ENCODE results near the gene CR1L. TPM values are rescaled to one million over a fixed set of nuclear protein-coding genes. Genes with fewer than 3 reads are reported as not detected.
"Not testable (repeated sequence)": the region's sequence is repeated elsewhere in the genome, so short reads cannot be mapped to it uniquely, and the experiment has no call there.

CR1L gene
- 3.6 TPM in 1 of 2 replicates, not detected in the other for total RNA-seq (2014; rRNA removed; shearing (Covaris generic))

DNA sequence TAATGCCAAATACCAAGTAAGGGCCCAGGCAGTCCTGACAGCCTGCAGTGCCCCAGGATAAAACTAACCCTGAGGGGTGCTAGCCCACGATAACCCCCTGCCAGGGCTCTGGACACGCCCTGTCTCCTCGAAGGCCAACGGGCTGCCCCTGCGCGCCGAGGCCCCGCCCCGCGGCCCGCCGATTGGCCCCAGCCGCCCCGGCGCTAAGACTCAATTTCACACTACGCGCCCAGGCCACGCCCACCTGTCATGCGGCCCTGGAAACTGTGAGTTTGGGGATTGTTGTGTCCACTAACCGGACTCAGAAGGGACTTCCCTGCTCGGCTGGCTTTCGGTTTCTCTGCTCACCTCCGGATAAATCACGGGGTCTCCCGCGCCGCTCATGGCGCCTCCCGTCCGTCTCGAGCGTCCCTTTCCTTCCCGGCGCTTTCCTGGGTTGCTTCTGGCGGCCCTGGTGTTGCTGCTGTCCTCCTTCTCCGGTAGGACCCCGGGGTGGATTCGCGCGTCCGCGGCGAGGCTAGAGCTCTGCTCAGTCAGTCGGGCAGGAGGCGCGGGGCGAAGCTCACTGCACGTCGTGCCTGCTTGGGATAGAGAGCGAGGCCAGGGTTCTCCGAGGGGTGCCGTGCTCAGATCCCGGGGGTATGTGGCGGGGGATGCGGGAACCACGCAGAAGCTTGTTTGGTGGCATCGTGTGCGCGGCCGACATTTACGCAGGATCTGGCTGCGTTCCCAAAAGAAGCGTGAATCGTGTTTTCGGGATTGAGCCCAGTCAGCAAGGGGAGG lies at the start of gene CR1L:
CR1L (plus strand) TSS at position 282 of the 783 bp plus-strand sequence; CDS start at position 383, 101 bp downstream.
- DNase-seq (ENCODE audit: low read depth): peak; percentile 78

GRCh38 chr1:207603777-207604176 lies 41.2 kb upstream of the CR1L start:
- DNase-seq (ENCODE audit: low read depth): peak; percentile 80

DNA sequence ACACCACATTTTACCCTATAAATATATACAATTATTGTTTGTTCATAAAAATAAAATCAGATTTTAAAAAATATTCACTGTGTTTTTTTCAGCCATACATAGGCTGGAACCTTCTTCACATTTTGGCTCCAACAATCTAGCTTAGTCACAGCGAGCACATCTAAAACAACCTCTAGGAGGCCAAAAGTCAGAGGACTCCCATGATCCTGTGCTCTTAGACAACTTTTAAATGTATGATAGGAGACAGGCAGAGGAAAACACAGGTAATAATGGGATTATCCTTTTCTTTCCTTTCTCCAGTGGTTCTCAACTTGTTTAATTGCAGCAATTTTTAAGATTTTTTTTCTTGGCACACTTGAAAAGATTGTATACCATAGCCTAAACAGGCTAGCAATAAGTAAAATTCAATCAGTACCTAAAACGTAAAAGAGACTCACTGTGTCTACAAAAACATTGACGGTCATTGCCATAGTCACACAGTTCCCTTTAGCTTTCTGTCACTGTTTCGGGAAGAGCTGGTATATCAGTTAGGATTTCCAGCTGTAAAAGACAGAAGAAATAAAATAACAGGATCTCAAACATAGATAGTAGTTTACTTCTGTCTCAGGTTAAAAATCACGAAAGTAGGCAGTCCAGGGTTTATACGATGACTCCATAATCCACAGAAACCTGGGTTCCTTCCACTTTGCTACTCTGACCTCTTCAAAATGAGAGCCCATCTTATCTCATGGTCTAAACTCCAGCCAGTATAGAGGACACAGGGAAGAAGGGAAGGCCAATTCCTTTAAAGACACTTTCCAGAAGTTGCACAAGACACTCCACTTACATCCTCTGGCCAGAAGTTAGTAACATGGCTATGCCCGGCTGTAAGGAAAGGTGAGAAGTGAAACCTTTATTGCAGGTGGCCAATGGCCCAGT lies 39.2 kb upstream of the CR1L start:
- no peak for DNase-seq (ENCODE audit: low read depth)

- no peak for DNase-seq (ENCODE audit: low read depth)
These were observed 38.6 kb upstream of the CR1L start for GRCh38 chr1:207606362-207606755.

DNA sequence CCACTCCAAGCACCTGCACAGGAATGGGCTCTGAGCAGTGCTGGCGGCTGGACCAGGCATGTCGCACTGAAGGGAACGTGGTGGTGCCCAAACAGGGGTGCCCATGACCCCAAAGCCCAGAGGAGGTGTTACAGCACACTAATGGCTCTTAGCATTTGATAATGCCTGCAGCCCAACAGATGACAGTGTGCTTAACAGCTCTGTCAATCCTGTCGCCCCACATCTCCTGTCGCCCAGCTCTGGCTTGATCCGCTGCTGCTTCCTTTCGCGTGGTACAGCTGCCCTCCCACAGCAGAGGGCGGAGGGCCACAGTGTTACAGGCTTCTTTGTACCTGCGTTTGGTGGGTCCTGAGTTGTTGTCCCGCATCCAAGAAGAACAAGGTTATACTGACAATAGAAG lies 32.2 kb upstream of the CR1L start:
- DNase-seq (ENCODE audit: low read depth): no peak

DNA sequence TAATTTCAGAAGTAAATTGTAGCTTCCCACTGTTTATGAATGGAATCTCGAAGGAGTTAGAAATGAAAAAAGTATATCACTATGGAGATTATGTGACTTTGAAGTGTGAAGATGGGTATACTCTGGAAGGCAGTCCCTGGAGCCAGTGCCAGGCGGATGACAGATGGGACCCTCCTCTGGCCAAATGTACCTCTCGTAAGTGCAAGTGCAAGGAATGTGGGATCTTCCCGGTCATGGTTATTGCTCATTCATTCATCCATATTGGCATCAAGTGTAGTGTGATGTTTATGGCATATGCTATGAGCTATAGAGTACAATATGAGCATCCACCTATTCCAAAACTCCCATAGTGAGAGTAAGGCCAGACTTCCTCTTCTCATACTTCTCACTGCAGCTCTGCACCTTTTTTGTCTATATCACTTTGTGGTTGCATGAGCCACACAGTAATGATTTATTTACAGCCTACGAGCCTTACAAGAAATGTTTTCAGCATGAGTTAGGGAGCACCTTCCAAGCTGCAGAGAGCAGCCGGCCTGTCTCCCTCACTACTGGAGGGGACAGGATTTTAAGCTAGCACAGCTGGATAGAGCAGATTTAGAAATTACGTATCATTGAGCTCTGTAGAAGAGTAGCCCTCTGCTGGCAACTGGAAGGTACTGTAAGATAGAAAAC lies 24.9 kb upstream of the CR1L start:
- DNase-seq (ENCODE audit: low read depth): peak; percentile 63

- no peak for DNase-seq (ENCODE audit: low read depth)
These were observed 24.4 kb upstream of the CR1L start for GRCh38 chr1:207620543-207620893.

DNA sequence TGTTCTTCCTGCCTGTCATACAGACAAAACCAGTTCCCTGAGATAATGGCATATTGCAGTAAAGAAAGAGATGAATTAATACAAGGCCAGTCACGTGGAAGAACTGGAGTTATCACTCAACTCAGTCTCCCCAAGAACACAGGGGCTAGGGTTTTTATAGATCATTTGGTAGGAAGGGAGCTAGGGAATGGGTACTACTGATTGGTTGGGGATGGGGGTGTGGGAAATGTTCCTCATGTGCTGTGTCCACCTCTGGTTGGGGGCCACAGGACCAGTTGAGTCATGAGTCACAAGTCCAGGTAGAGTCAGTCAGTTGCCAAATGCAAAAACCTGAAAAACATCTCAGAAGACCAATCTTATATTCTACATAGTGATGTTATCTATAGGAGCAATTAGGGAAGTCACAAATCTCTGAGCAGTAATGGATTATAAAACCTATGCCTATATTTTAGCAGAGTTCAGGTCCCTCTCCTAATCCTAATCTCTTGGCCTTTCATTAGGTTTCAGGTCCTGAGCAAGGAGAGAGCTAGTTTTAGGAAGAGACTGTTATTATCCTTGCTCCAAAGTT lies 19.3 kb upstream of the CR1L start:
- DNase-seq (ENCODE audit: low read depth): not testable (repeated sequence)

- no peak for DNase-seq (ENCODE audit: low read depth)
These were observed 18.0 kb upstream of the CR1L start for GRCh38 chr1:207626972-207627337.

DNA sequence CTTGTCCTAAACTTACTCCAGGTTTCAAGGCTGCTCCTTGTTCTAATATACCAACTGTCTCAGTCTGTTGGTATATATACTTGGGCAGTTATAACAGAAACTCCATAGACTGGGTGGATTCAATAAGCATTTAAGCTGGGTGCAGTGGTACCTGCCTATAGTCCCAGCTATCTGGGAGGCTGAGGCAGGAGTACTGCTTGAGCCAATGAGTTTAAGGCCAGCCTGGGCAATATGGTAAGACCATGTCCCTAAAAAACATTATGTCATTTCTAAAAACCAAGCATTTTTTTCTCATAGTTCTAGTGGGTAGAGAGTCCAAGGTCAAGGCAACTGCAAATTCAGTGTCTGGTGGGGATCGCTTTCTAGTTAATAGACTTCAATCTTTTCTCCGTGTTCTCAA lies 17.4 kb upstream of the CR1L start:
- DNase-seq (ENCODE audit: low read depth): no peak

GRCh38 chr1:207628776-207629175 lies 16.2 kb upstream of the CR1L start:
- no peak for DNase-seq (ENCODE audit: low read depth)

- DNase-seq (ENCODE audit: low read depth): no peak
These were observed 13.8 kb upstream of the CR1L start for GRCh38 chr1:207631137-207631536.

GRCh38 chr1:207633226-207633625 lies 11.7 kb upstream of the CR1L start:
- DNase-seq (ENCODE audit: low read depth): no peak

DNA sequence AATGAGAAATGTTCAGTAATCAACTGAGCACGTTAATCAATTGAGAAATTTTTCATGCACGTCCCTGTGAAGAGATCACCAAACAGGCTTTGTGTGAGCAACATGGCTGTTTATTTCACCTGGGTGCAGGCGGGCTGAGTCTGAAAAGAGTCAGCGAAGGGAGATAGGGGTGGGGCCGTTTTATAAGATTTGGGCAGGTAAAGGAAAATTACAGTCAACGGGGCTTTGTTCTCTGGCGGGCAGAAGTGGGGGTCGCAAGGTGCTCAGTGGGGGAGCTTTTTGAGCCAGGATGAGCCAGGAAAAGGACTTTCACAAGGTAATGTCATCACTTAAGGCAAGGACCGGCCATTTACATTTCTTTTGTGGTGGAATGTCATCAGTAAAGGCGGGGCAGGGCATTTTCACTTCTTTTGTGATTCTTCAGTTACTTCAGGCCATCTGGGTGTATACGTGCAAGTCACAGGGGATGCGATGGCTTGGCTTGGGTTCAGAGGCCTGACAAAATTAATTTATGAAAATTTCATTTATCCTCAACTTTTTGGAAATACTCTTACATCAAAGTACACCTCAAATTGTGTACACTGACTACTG lies 11.1 kb upstream of the CR1L start:
- DNase-seq (ENCODE audit: low read depth): not testable (repeated sequence)

- DNase-seq (ENCODE audit: low read depth): not testable (repeated sequence)
These were observed 10.6 kb upstream of the CR1L start for GRCh38 chr1:207634293-207634692.

- not testable (repeated sequence) for DNase-seq (ENCODE audit: low read depth)
These were observed 9.3 kb upstream of the CR1L start for GRCh38 chr1:207635569-207636186.

- DNase-seq (ENCODE audit: low read depth): not testable (repeated sequence)
These were observed 6.3 kb upstream of the CR1L start for GRCh38 chr1:207638487-207639145.

- not testable (repeated sequence) for DNase-seq (ENCODE audit: low read depth)
These were observed 5.6 kb upstream of the CR1L start for GRCh38 chr1:207639362-207639761.

GRCh38 chr1:207644166-207644851 lies 624 bp upstream of the CR1L start:
- DNase-seq (ENCODE audit: low read depth): no peak

- DNase-seq (ENCODE audit: low read depth): no peak
These were observed 725 bp downstream of the CR1L start for GRCh38 chr1:207645635-207646081.

Measured in M059J (cell line).